ENCODE measurements around the gene USP32. TPM values are rescaled to one million over a fixed set of nuclear protein-coding genes. Genes with fewer than 3 reads are reported as not detected.

USP32 gene
- total and polyA plus RNA-seq, 10 of the 15 experiments (the other 5 are each of a cell fraction or from before 2014, with no cell fraction given), result 7.8 to 37.3 (median 25.5) TPM

- H3K4me2 ChIP-seq (ENCODE audit: control insufficient read depth, insufficient read depth), result peak overlapping the region; percentile 34
- no peak for DNase-seq (ENCODE audit: low read depth, low spot score)
- ChIA-PET POLR2A (interaction anchor here (0.6 to 2.1 kb wide), 5 partner anchors 14 to 931 kb away, joined by 3 to 11 read pairs (median 4); no protein-coding TSS in a partner anchor), SMC1A (ENCODE audit: uncharacterized antibody, unreplicated experiment) (interaction anchor here (0.6 to 4.0 kb wide), 6 partner anchors 9 to 64 kb away, joined by 3 to 32 read pairs (median 4); no protein-coding TSS in a partner anchor), CTCF (interaction anchor here (1.2 kb wide), 1 partner anchor 64 kb away, joined by 3 read pairs; no protein-coding TSS in a partner anchor), RAD21 (ENCODE audit: unreplicated experiment) (interaction anchor here (0.6 to 4.4 kb wide), 3 partner anchors 10 to 156 kb away, joined by 4 to 23 read pairs (median 8); no protein-coding TSS in a partner anchor)
- WGBS (ENCODE audit: insufficient coverage, insufficient replicate concordance, low lambda C conversion rate, missing lambda C conversion rate), result 98% methylated on average over 3 of the region's 3 CpGs
- no peak overlapping the region for H3K9ac ChIP-seq (ENCODE audit: control insufficient read depth, insufficient read depth, low read length)
- no peak overlapping the region for H2AFZ ChIP-seq (ENCODE audit: control insufficient read depth, low read depth, low read length)
- ATAC-seq, result no peak
- no peaks in the 10 kb centered on the region for H3K27me3 ChIP-seq (replicated peaks in 1 of 2; ENCODE audit: control insufficient read depth in 2 of 2, insufficient read depth in 2 of 2, low read length in 1 of 2)
- H3K9me3 ChIP-seq (replicated peaks; ENCODE audit: control insufficient read depth, insufficient read depth, low read length), result no peaks in the 10 kb centered on the region
- H3K4me1 ChIP-seq (ENCODE audit: control insufficient read depth, insufficient read depth, low read length), result peaks cover 3% of the 10 kb centered on the region; the same call in 1 of the 2 replicates
- intact Hi-C loops (cut with micrococcal nuclease; ENCODE audit: unreplicated experiment) (no loop called here), in situ Hi-C loops (cut with MboI) (no loop called here)
- no peak overlapping the region for H3K27ac ChIP-seq (ENCODE audit: control insufficient read depth, insufficient read depth)
- no peak overlapping the region for H3K4me3 ChIP-seq
- H3K36me3 ChIP-seq (ENCODE audit: control insufficient read depth in 2 of 2, insufficient read depth in 2 of 2, low read length in 1 of 2), result no peaks in the 10 kb centered on the region
- no peak for FAIRE-seq
- TF ChIP-seq NFXL1 (IDR thresholded peaks at IDR 0.05; ENCODE audit: borderline replicate concordance), result 0 out of 2 replicates have a peak, but pooled peaks have one; percentile 1
- TF ChIP-seq BRCA1 (IDR thresholded peaks at IDR 0.05; ENCODE audit: low read depth, low read length), result no peak
- BruUV-seq (replicated peaks), result no TSS peak
- no peaks in the 10 kb centered on the region for H4K20me1 ChIP-seq (ENCODE audit: control insufficient read depth, insufficient read depth)
- H3K79me2 ChIP-seq (ENCODE audit: control insufficient read depth, insufficient read depth, low read length), result peaks cover 68% of the 10 kb centered on the region
Measured at GRCh38 chr17:60387666-60388065, 4.3 kb downstream of the USP32 start.

GRCh38 chr17:60386147-60387058 lies 5.5 kb downstream of the USP32 start:
- H3K9ac ChIP-seq (ENCODE audit: control insufficient read depth, insufficient read depth, low read length), result no peak overlapping the region
- ChIA-PET POLR2A (interaction anchor here (0.6 to 1.2 kb wide), 4 partner anchors 10 to 141 kb away, joined by 3 to 10 read pairs (median 4); no protein-coding TSS in a partner anchor), CTCF (interaction anchor here (0.6 to 1.3 kb wide), 4 partner anchors 12 to 58 kb away, joined by 3 to 4 read pairs (median 3); no protein-coding TSS in a partner anchor), RAD21 (ENCODE audit: unreplicated experiment) (interaction anchor here (0.5 to 4.4 kb wide), 12 partner anchors 12 to 252 kb away, joined by 3 to 23 read pairs (median 3); no protein-coding TSS in a partner anchor), SMC1A (ENCODE audit: uncharacterized antibody, unreplicated experiment) (interaction anchor here (0.7 to 4.0 kb wide), 14 partner anchors 12 to 287 kb away, joined by 3 to 32 read pairs (median 4); no protein-coding TSS in a partner anchor)
- no peaks in the 10 kb centered on the region for H3K27me3 ChIP-seq (replicated peaks in 1 of 2; ENCODE audit: control insufficient read depth in 2 of 2, insufficient read depth in 2 of 2, low read length in 1 of 2)
- H3K9me3 ChIP-seq (replicated peaks; ENCODE audit: control insufficient read depth, insufficient read depth, low read length), result no peaks in the 10 kb centered on the region
- peak overlapping the region; percentile 34 for H3K4me2 ChIP-seq (ENCODE audit: control insufficient read depth, insufficient read depth)
- H3K4me3 ChIP-seq, result peak overlapping the region; percentile 40; the same call in 1 of the 2 replicates
- DNase-seq (ENCODE audit: low read depth, low spot score), result no peak
- no peak overlapping the region for H2AFZ ChIP-seq (ENCODE audit: control insufficient read depth, low read depth, low read length)
- ATAC-seq, result no peak; the same call in 2 of the 3 replicates
- BruUV-seq (replicated peaks), result no TSS peak
- FAIRE-seq, result no peak
- H3K4me1 ChIP-seq (ENCODE audit: control insufficient read depth, insufficient read depth, low read length), result peaks cover 3% of the 10 kb centered on the region; the same call in 1 of the 2 replicates
- no peaks in the 10 kb centered on the region for H4K20me1 ChIP-seq (ENCODE audit: control insufficient read depth, insufficient read depth)
- in situ Hi-C loops (cut with MboI), result no loop called here
- WGBS (ENCODE audit: insufficient coverage, insufficient replicate concordance, low lambda C conversion rate, missing lambda C conversion rate), result 76% methylated on average over 4 of the region's 4 CpGs
- H3K36me3 ChIP-seq (ENCODE audit: control insufficient read depth in 2 of 2, insufficient read depth in 2 of 2, low read length in 1 of 2), result peaks cover 0 to 4% of the 10 kb centered on the region in 2 experiments; a peak in 2 of 4 replicates
- H3K79me2 ChIP-seq (ENCODE audit: control insufficient read depth, insufficient read depth, low read length), result peaks cover 67% of the 10 kb centered on the region
- H3K27ac ChIP-seq (ENCODE audit: control insufficient read depth, insufficient read depth), result no peak overlapping the region; the same call in 1 of the 2 replicates
- intact Hi-C loops (cut with micrococcal nuclease; ENCODE audit: unreplicated experiment), result no loop called here
- no peak for TF ChIP-seq SMAD5 (IDR thresholded peaks at IDR 0.05; ENCODE audit: low read depth)
- TF ChIP-seq, protein P1, sequence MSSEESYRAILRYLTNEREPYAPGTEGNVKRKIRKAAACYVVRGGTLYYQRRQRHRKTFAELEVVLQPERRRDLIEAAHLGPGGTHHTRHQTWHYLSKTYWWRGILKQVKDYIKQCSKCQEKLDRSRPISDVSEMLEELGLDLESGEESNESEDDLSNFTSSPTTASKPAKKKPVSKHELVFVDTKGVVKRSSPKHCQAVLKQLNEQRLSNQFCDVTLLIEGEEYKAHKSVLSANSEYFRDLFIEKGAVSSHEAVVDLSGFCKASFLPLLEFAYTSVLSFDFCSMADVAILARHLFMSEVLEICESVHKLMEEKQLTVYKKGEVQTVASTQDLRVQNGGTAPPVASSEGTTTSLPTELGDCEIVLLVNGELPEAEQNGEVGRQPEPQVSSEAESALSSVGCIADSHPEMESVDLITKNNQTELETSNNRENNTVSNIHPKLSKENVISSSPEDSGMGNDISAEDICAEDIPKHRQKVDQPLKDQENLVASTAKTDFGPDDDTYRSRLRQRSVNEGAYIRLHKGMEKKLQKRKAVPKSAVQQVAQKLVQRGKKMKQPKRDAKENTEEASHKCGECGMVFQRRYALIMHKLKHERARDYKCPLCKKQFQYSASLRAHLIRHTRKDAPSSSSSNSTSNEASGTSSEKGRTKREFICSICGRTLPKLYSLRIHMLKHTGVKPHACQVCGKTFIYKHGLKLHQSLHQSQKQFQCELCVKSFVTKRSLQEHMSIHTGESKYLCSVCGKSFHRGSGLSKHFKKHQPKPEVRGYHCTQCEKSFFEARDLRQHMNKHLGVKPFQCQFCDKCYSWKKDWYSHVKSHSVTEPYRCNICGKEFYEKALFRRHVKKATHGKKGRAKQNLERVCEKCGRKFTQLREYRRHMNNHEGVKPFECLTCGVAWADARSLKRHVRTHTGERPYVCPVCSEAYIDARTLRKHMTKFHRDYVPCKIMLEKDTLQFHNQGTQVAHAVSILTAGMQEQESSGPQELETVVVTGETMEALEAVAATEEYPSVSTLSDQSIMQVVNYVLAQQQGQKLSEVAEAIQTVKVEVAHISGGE (CRISPR knock-in tag; IDR thresholded peaks at IDR 0.05), result no peak
- TF ChIP-seq PAX5 (IDR thresholded peaks at IDR 0.05; ENCODE audit: borderline replicate concordance, low read depth, low read length), result no peak

All from GM12878 (cell line).